K562 (cell line): ENCODE measurements around the gene CACTIN. TPM values are rescaled to one million over a fixed set of nuclear protein-coding genes. Genes with fewer than 3 reads are reported as not detected.

ENCODE experiments used
- ARID1B ChIP-seq: fragments of 450-650 bp; IDR thresholded peaks from 2 replicates; pipeline ENCODE4 v1.6.1; 2016; ENCODE audit warnings: antibody characterized with exemption, mild to moderate bottlenecking, inconsistent platforms
- ATF4 ChIP-seq: fragments of 450-650 bp; formaldehyde crosslinking; IDR thresholded peaks from 2 replicates; pipeline ENCODE4 v1.4.0; 2022; ENCODE audit warnings: mild to moderate bottlenecking, moderate library complexity
- CBX3 ChIP-seq, 2 experiments: IDR thresholded peaks; 1 replicate in 1 of 2; 2 replicates in 1 of 2; pipeline ENCODE4 v1.6.1; 2012; ENCODE audit warnings: inconsistent platforms in 2 of 2, low read length in 2 of 2, borderline replicate concordance in 1 of 2, control low read depth in 1 of 2
- CEBPG ChIP-seq, 3 experiments: fragments of 200-800 bp in 1 of 3; sonication (Bioruptor generic) in 1 of 3; sonication (generic) in 1 of 3; formaldehyde crosslinking in 1 of 3; IDR thresholded peaks in 2 of 3; conservative IDR thresholded peaks in 1 of 3; 2 replicates each; pipeline versions ENCODE4 v1.6.1 to v1.8.0; 2016 to 2022; ENCODE audit warnings: missing compliant biosample characterization in 2 of 3, missing genetic modification characterization in 2 of 3, mild to moderate bottlenecking in 1 of 3, missing genetic modification reagents in 1 of 3
- CREM ChIP-seq: IDR thresholded peaks from 2 replicates; pipeline ENCODE4 v1.6.1; 2014; ENCODE audit warnings: antibody characterized with exemption, low read depth
- FOXJ3 ChIP-seq: sonication (generic); formaldehyde crosslinking; IDR thresholded peaks from 2 replicates; pipeline ENCODE4 v1.4.0; 2020; ENCODE audit warnings: mild to moderate bottlenecking, missing genetic modification reagents
- GATAD2A ChIP-seq: fragments of 450-650 bp; IDR thresholded peaks from 2 replicates; pipeline ENCODE4 v1.6.1; 2017
- HNRNPUL1 ChIP-seq: fragments of 200-400 bp; formaldehyde crosslinking; IDR thresholded peaks from 2 replicates; pipeline ENCODE4 v1.6.1; 2017; ENCODE audit warnings: low read length
- JUNB ChIP-seq: fragments of 450-650 bp; formaldehyde crosslinking; conservative IDR thresholded peaks from 2 replicates; pipeline ENCODE4 v1.4.0; 2020; ENCODE audit warnings: mild to moderate bottlenecking
- KAT7 ChIP-seq: sonication (generic); formaldehyde crosslinking; IDR thresholded peaks from 2 replicates; pipeline ENCODE4 v1.8.0; 2022; ENCODE audit warnings: missing genetic modification reagents, mild to moderate bottlenecking, borderline replicate concordance
- L3MBTL2 ChIP-seq: fragments of 450-650 bp; IDR thresholded peaks from 2 replicates; pipeline ENCODE4 v1.6.1; 2016; ENCODE audit warnings: mild to moderate bottlenecking, moderate library complexity
- NFATC3 ChIP-seq: fragments of 450-650 bp; IDR thresholded peaks from 2 replicates; pipeline ENCODE4 v1.6.1; 2017; ENCODE audit warnings: mild to moderate bottlenecking
- NFE2 ChIP-seq: IDR thresholded peaks from 2 replicates; pipeline ENCODE4 v1.6.1; 2014; ENCODE audit warnings: antibody characterized with exemption, low read depth
- NFIC ChIP-seq: fragments of 450-650 bp; IDR thresholded peaks from 2 replicates; pipeline ENCODE4 v1.6.1; 2017; ENCODE audit warnings: mild to moderate bottlenecking, inconsistent platforms
- NFYB ChIP-seq: IDR thresholded peaks from 2 replicates; pipeline ENCODE4 v1.6.1; 2011; ENCODE audit warnings: mild to moderate bottlenecking, moderate library complexity; ENCODE audit not compliant: insufficient read length; ENCODE audit errors: extremely low read depth
- NR3C1 ChIP-seq: sonication (generic); formaldehyde crosslinking; IDR thresholded peaks from 2 replicates; pipeline ENCODE4 v1.8.1; 2022; ENCODE audit warnings: missing genetic modification reagents
- PML ChIP-seq: IDR thresholded peaks from 2 replicates; pipeline ENCODE4 v1.6.1; 2012; ENCODE audit warnings: low read length, inconsistent platforms
- PREB ChIP-seq: sonication (generic); formaldehyde crosslinking; IDR thresholded peaks from 2 replicates; pipeline ENCODE4 v1.8.1; 2023; ENCODE audit warnings: mild to moderate bottlenecking, missing genetic modification reagents
- RBM34 ChIP-seq: fragments of 200-400 bp; formaldehyde crosslinking; IDR thresholded peaks from 2 replicates; pipeline ENCODE4 v1.6.1; 2018; ENCODE audit warnings: low read length, borderline replicate concordance; ENCODE audit not compliant: insufficient read depth
- RCOR1 ChIP-seq, 2 experiments: IDR thresholded peaks; 2 replicates each; pipeline ENCODE4 v1.6.1; 2012; ENCODE audit warnings: low read depth in 2 of 2, low read length in 2 of 2, borderline replicate concordance in 1 of 2, improper control_type of control experiment in 1 of 2
- RFX7 ChIP-seq: fragments of 250-450 bp; sonication (Bioruptor Pico); IDR thresholded peaks from 2 replicates; pipeline ENCODE4 v1.5.1; 2021; ENCODE audit warnings: mild to moderate bottlenecking
- RHOXF2B ChIP-seq: fragments of 250-450 bp; sonication (Bioruptor Pico); conservative IDR thresholded peaks from 2 replicates; pipeline ENCODE4 v1.5.1; 2021
- SNIP1 ChIP-seq: fragments of 450-650 bp; IDR thresholded peaks from 2 replicates; pipeline ENCODE4 v1.7.1; 2017; ENCODE audit warnings: low read depth, mild to moderate bottlenecking
- TEAD4 ChIP-seq, 2 experiments: sonication (generic) in 1 of 2; formaldehyde crosslinking in 1 of 2; IDR thresholded peaks; 2 replicates each; pipeline versions ENCODE4 v1.6.1 to v1.8.0; 2012 to 2022; ENCODE audit warnings: borderline replicate concordance in 1 of 2, inconsistent platforms in 1 of 2, low read length in 1 of 2, mild to moderate bottlenecking in 1 of 2, missing genetic modification reagents in 1 of 2
- THRA ChIP-seq: fragments of 450-650 bp; IDR thresholded peaks from 2 replicates; pipeline ENCODE4 v1.6.1; 2017; ENCODE audit warnings: mild to moderate bottlenecking, moderate library complexity
- WHSC1 ChIP-seq: IDR thresholded peaks from one replicate; pipeline ENCODE4 v1.6.1; 2012; ENCODE audit warnings: low read length, control low read depth, inconsistent platforms
- ZNF644 ChIP-seq: fragments of 200-800 bp; sonication (Bioruptor generic); IDR thresholded peaks from 2 replicates; pipeline ENCODE4 v1.6.1; 2016; ENCODE audit warnings: low read depth, missing genetic modification characterization, missing compliant biosample characterization
- ZZZ3 ChIP-seq: fragments of 450-650 bp; IDR thresholded peaks from 2 replicates; pipeline ENCODE4 v1.6.1; 2016; ENCODE audit warnings: antibody characterized with exemption, mild to moderate bottlenecking, moderate library complexity
- polyA plus RNA-seq, 8 experiments: library from polyadenylated mRNA; depleted of rRNA in 4 of 8; stranded (reverse) in 5 of 8; unstranded in 3 of 8; fragments of >200 nt; fragmentation: Nextera tagmentation in 2 of 8; fragmentation: Illumina TruSeq in 1 of 8; extraction: Ambion mirVana in 2 of 8; extraction: Trizol in 1 of 8; gene quantifications; 2 replicates each; pipeline versions ENCODE4 v1.2.1 to v1.2.3, GENCODE V29; 2011 to 2014; ENCODE audit warnings: inconsistent platforms in 1 of 8, missing spikeins in 1 of 8
- total RNA-seq, 7 experiments: library from RNA; depleted of rRNA in 6 of 7; stranded (reverse); fragments of >200 nt in 6 of 7; fragmentation: Illumina TruSeq in 2 of 7; extraction: Trizol in 2 of 7; gene quantifications; 2 replicates each; pipeline versions ENCODE4 v1.2.1 to v1.2.3, GENCODE V29; 2011 to 2021; ENCODE audit warnings: low replicate concordance in 1 of 7

The CACTIN gene
- total and polyA plus RNA-seq, 9 of the 15 experiments (the other 6 are each of a cell fraction or from before 2014, with no cell fraction given), result 0.15 to 49.2 (median 15.0) TPM

- TF ChIP-seq FOXJ3 (CRISPR knock-in tag) (no peak), NFIC (peak; percentile 33; the same call in 1 of the 2 replicates), HNRNPUL1 (no peak), CBX3 (IDR thresholded peaks at IDR 0.05; ENCODE audit: borderline replicate concordance in 1 of 2, low read length in 2 of 2) (no peak), RCOR1 (IDR thresholded peaks at IDR 0.05; ENCODE audit: borderline replicate concordance in 1 of 2, low read depth in 2 of 2, low read length in 2 of 2) (peak in 1 of 2 experiments; percentile 88; a peak in 2 of 4 replicates), ZZZ3 (no peak), PML (no peak), JUNB (0 out of 2 replicates have a peak, but pooled peaks have one; percentile 34), SNIP1 (no peak), RFX7 (CRISPR knock-in tag) (no peak), THRA (no peak), KAT7 (CRISPR knock-in tag) (no peak), CEBPG (CRISPR knock-in tag; IDR thresholded peaks at IDR 0.05) (no peak), CEBPG (tag; conservative IDR thresholded peaks at IDR 0.05 in 1 of 2, IDR thresholded peaks at IDR 0.05 in 1 of 2) (no peak), ZNF644 (tag) (no peak), CREM (0 out of 2 replicates have a peak, but pooled peaks have one; percentile 22), ARID1B (peak; percentile 83), RBM34 (no peak), L3MBTL2 (no peak), NFATC3 (peak; percentile 80; the same call in 1 of the 2 replicates), NFYB (no peak), RHOXF2B (CRISPR knock-in tag) (no peak), WHSC1 (no peak), PREB (no peak), GATAD2A (no peak), NFE2 (peak; percentile 91), TEAD4 (IDR thresholded peaks at IDR 0.05; ENCODE audit: low read length) (peak; percentile 40; the same call in 1 of the 2 replicates), TEAD4 (CRISPR knock-in tag; IDR thresholded peaks at IDR 0.05; ENCODE audit: borderline replicate concordance) (no peak), NR3C1 (CRISPR knock-in tag) (no peak), ATF4 (no peak)
These were observed 46.2 kb downstream of the CACTIN start (continued) for GRCh38 chr19:3580156-3580934.
